ENCODE measurements around the gene GRIA2.

- no peak for TF ChIP-seq EZH2 (IDR thresholded peaks at IDR 0.05; ENCODE audit: borderline replicate concordance, low read length)
- no peak for TF ChIP-seq CTCF (IDR thresholded peaks at IDR 0.05; ENCODE audit: low read length)
Measured at GRCh38 chr4:157290622-157291021, 70.1 kb downstream of the GRIA2 start.

Data from OCI-LY1 (cell line).